Measurements from ENCODE around the gene HOXB3.

The HOXB3 gene

GRCh38 chr17:48589831-48590606 is at the start of gene HOXB3:
Gene HOXB3 (minus strand): TSS chr17:48590241. CDS start chr17:48552474, 37,767 bp downstream.
- no peak for ATAC-seq
- TF ChIP-seq GLIS3 (CRISPR knock-in tag; IDR thresholded peaks at IDR 0.05): no peak
- no peak for TF ChIP-seq ZNF8 (CRISPR knock-in tag; IDR thresholded peaks at IDR 0.05)
- TF ChIP-seq ZFP3 (CRISPR knock-in tag; IDR thresholded peaks at IDR 0.05): no peak
- no peak for TF ChIP-seq ZNF565 (CRISPR knock-in tag; conservative IDR thresholded peaks at IDR 0.05; ENCODE audit: low read depth)
- no peak for TF ChIP-seq CSDC2 (CRISPR knock-in tag; IDR thresholded peaks at IDR 0.05)
- TF ChIP-seq TOX (CRISPR knock-in tag; IDR thresholded peaks at IDR 0.05; ENCODE audit: borderline replicate concordance): no peak
- TF ChIP-seq TCF4 (CRISPR knock-in tag; IDR thresholded peaks at IDR 0.05; ENCODE audit: borderline replicate concordance): no peak

GRCh38 chr17:48639136-48639535 is 49.1 kb upstream of the HOXB3 start:
- TF ChIP-seq CSRNP3 (CRISPR knock-in tag; IDR thresholded peaks at IDR 0.05): no peak
- no peak for TF ChIP-seq ESRRG (CRISPR knock-in tag; IDR thresholded peaks at IDR 0.05)
- TF ChIP-seq RARB (CRISPR knock-in tag; IDR thresholded peaks at IDR 0.05): no peak
- TF ChIP-seq OSR1 (CRISPR knock-in tag; IDR thresholded peaks at IDR 0.05): no peak
- no peak for TF ChIP-seq GLIS3 (CRISPR knock-in tag; IDR thresholded peaks at IDR 0.05)
- TF ChIP-seq PPARA (CRISPR knock-in tag; IDR thresholded peaks at IDR 0.05; ENCODE audit: borderline replicate concordance): no peak
- TF ChIP-seq ZFP3 (CRISPR knock-in tag; IDR thresholded peaks at IDR 0.05): no peak
- no peak for TF ChIP-seq TSHZ2 (CRISPR knock-in tag; IDR thresholded peaks at IDR 0.05)
- no peak for TF ChIP-seq ZNF70 (CRISPR knock-in tag; IDR thresholded peaks at IDR 0.05)
- TF ChIP-seq ARNTL (CRISPR knock-in tag; IDR thresholded peaks at IDR 0.05; ENCODE audit: borderline replicate concordance, low read depth): no peak
- TF ChIP-seq CSDC2 (CRISPR knock-in tag; IDR thresholded peaks at IDR 0.05): no peak
- TF ChIP-seq BACH2 (CRISPR knock-in tag; IDR thresholded peaks at IDR 0.05; ENCODE audit: borderline replicate concordance): no peak
- no peak for TF ChIP-seq PATZ1 (CRISPR knock-in tag; IDR thresholded peaks at IDR 0.05; ENCODE audit: borderline replicate concordance)
- no peak for TF ChIP-seq POU6F1 (CRISPR knock-in tag; IDR thresholded peaks at IDR 0.05; ENCODE audit: borderline replicate concordance, low read depth)
- TF ChIP-seq ZFP30 (CRISPR knock-in tag; IDR thresholded peaks at IDR 0.05): no peak
- TF ChIP-seq ZNF8 (CRISPR knock-in tag; IDR thresholded peaks at IDR 0.05): no peak
- no peak for TF ChIP-seq ZC3H10 (CRISPR knock-in tag; IDR thresholded peaks at IDR 0.05)
- no peak for TF ChIP-seq ZNF565 (CRISPR knock-in tag; conservative IDR thresholded peaks at IDR 0.05; ENCODE audit: low read depth)
- no peak for TF ChIP-seq TCF4 (CRISPR knock-in tag; IDR thresholded peaks at IDR 0.05; ENCODE audit: borderline replicate concordance)
- TF ChIP-seq CREB5 (CRISPR knock-in tag; IDR thresholded peaks at IDR 0.05; ENCODE audit: low read depth): no peak
- ATAC-seq: no peak

Measured in SK-N-SH treated with all-trans-retinoic acid at 6 μM for 48 hours (cell line).